Activated CD4-positive, alpha-beta T cell treated with anti-CD3 and anti-CD28 coated beads, Interleukin-2, amount 10 ng/mL, durations not matched to agents 24 days and 14 days (primary cell): ENCODE data around the gene CKMT1A. TPM values are rescaled to one million over a fixed set of nuclear protein-coding genes. Genes with fewer than 3 reads are reported as not detected.
"Not testable (repeated sequence)": the region's sequence is repeated elsewhere in the genome, so short reads cannot be mapped to it uniquely, and the experiment has no call there.

ENCODE experiments used
- DNase-seq: peaks from one replicate; pipeline ENCODE4 v3.0.0; 2022
- H3K27ac Mint-ChIP-seq: one replicate; pipeline ENCODE4 v1.8.0; 2022; ENCODE audit warnings: mild to moderate bottlenecking, mixed read lengths
- H3K27me3 Mint-ChIP-seq: one replicate; pipeline ENCODE4 v1.8.0; 2022; ENCODE audit warnings: mixed read lengths
- H3K36me3 Mint-ChIP-seq: one replicate; pipeline ENCODE4 v1.8.0; 2022; ENCODE audit warnings: low read depth, mild to moderate bottlenecking, mixed read lengths
- H3K4me1 Mint-ChIP-seq: one replicate; pipeline ENCODE4 v1.8.0; 2021; ENCODE audit warnings: mixed read lengths
- H3K4me3 Mint-ChIP-seq: one replicate; pipeline ENCODE4 v1.8.0; 2022; ENCODE audit warnings: mild to moderate bottlenecking, moderate library complexity, mixed read lengths
- H3K9me3 Mint-ChIP-seq: one replicate; pipeline ENCODE4 v1.8.0; 2021; ENCODE audit warnings: mixed read lengths
- intact Hi-C: fragments of 100-400 bp; cut with micrococcal nuclease; formaldehyde crosslinking; loops from one replicate; pipeline ENCODE4 v1.15.1; 2023
- total RNA-seq: library from RNA; stranded (reverse); gene quantifications from 2 replicates; pipeline ENCODE4 v1.2.3, GENCODE V29; 2022

The CKMT1A gene
- 0.28 and 0.66 TPM in 2 replicates for total RNA-seq

DNA sequence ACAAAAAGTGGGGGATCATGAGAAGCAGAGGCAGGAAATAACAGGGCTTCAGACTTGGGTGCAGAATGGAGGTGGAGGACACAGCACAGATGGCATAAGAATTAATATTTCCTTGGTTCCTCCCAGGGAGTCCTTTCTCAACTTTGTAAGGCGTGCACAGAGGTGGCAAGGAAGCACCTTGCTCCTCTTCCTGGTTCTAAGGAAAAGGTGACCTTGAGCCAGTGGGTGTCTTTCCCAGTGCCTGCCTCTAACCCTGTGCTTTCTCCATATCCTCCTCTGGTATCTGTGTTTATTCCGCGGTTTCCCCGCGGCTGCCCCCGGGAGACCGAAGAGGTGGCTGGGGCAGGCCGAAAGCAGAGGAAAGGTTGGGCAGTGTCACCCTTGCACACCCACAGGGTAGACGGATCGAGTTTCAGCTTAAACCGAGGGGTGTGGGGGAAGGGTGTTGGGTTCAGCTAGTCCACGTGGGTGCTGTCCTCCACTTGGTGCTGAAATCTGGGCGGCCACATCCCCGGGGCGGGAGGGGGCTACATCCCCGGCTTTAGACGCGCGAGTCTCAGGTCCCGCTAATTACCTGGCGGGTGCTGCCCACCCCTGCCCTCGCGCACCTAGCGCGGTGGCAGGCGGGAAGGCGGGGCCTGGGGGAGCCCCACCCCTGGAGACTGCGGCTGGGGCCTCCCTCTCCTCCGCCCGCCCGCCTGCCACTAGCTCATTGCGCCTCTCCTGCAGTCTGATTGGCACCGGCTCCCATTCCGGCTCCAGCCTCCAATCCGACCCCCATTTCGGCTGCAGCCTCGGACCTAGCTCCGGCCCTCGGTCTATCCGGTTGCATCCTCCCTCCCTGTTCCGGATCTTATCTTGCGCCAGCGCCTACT is at the start of gene CKMT1A:
Gene CKMT1A (plus strand): TSS at position 712 of the 875 bp plus-strand sequence. CDS start 192 bp downstream, outside the sequence.
- DNase-seq, H3K27me3 Mint-ChIP-seq, H3K36me3 Mint-ChIP-seq, intact Hi-C loops, H3K27ac Mint-ChIP-seq, H3K9me3 Mint-ChIP-seq, H3K4me3 Mint-ChIP-seq, H3K4me1 Mint-ChIP-seq: not testable (repeated sequence)

DNA sequence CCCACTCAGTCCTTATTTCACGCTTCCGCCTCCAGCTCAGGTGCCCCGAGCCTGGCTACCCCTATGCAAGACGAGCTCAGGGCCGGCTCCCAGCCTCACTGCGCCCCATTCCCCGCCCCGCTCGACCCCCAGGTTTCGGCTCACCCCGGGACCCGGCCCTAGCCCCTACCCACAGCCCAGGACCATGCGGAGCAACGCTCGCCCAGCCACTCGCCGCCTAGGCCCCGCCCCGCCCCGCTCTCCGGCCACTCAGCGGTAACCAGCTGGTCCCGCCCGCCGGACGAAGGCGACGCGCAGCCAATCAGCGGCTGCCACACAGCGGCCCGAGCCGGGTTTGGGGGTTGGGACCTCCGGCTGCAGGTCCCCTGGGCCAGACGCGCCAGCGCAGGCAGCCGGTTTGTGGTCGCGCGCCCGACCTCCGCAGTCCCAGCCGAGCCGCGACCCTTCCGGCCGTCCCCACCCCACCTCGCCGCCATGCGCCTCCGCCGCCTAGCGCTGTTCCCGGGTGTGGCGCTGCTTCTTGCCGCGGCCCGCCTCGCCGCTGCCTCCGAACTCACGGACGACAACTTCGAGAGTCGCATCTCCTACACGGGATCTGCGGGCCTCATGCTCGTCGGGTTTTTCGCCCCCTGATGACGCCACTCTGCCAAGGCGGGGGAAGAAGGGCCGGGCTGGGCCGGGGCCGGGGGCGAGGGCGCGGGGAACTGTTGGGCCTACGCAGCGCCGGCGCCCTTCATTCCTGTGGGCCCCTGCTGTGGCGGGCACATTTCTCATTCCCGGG is 44.8 kb upstream of the CKMT1A start, which contains the start of gene CATSPER2:
Gene CATSPER2 (minus strand): TSS at position 196 of the 781 bp plus-strand sequence. CDS start 783 bp downstream, outside the sequence.
- no peak within 1 kb of the TSS for H3K27ac Mint-ChIP-seq
- H3K4me3 Mint-ChIP-seq = no peak within 1 kb of the TSS
- H3K36me3 Mint-ChIP-seq = peaks cover 2% of the 10 kb centered on the region
- DNase-seq = peak; percentile 52
- H3K9me3 Mint-ChIP-seq = no peaks in the 10 kb centered on the region
- H3K4me1 Mint-ChIP-seq = no peaks in the 10 kb centered on the region
- H3K27me3 Mint-ChIP-seq = no peaks in the 10 kb centered on the region
- intact Hi-C loops = no loop called here

DNA sequence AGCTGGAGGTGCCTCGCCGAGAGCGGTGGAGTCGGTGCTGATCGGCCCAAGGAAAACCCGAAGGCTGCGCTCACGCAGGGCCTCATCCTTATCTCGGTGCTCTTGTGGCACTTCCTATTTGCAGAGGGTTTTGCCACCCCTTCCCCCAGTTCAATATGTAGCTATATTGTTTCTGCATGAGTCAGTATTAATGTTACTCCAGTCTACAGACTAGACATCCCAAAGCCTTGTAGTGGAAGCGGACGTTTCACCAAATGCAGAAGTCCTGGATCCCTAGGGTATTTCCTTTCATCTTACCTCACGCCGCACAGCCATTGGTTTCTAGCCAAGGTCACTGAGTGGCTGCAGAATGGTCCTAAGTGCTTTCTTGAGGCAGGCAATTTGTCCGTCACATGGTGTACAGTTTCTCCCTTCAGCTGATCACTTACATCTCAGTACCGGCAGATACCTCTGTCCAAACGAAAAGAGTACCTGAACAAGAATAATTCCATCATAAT is 44.2 kb upstream of the CKMT1A start:
- H3K4me1 Mint-ChIP-seq, DNase-seq, H3K4me3 Mint-ChIP-seq, H3K27me3 Mint-ChIP-seq, H3K27ac Mint-ChIP-seq, H3K36me3 Mint-ChIP-seq, intact Hi-C loops, H3K9me3 Mint-ChIP-seq: not testable (repeated sequence)

DNA sequence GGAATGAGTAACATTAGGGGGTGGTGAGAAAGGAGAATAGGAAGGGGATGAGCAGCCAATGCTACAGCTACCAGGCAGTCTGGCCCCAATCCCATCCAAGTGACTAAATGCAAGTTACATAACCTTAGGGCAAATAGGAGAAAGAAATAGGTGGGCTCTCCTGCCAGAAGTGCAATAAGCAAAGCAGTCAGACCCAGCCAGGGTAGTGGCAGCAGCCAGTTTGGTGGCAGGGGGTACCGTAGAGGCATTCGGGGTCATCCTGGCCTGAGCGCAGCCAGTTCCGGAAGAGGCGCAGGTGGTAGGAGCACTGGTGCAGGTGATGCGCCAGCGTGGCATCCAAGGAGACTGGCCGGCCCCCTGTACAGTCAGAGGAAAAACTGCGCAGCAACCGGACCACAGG is 33.9 kb upstream of the CKMT1A start:
- H3K27me3 Mint-ChIP-seq, H3K4me3 Mint-ChIP-seq, H3K9me3 Mint-ChIP-seq, H3K36me3 Mint-ChIP-seq, H3K27ac Mint-ChIP-seq, H3K4me1 Mint-ChIP-seq, intact Hi-C loops: not testable (repeated sequence)
- peak; percentile 46 for DNase-seq

DNA sequence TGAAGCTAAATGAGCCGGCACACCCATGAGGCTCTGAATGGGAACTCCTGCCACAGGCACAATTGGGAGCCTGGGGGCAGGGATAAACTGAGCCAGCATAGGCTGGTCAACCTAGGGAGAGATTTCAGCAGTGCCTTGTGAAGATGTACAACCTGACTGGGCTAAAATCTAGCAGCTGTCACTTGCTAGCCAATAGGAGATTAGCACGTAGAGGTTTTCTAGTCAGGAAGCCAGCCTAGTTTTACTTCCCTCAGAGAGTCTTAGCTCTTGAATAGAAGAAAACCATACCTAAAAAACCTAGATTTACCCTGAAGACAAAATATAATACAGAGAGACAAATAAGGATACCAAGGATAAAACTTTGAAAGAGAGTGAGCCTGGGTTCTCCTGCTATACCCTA is 31.4 kb upstream of the CKMT1A start:
- H3K4me1 Mint-ChIP-seq, intact Hi-C loops, DNase-seq: not testable (repeated sequence)

DNA sequence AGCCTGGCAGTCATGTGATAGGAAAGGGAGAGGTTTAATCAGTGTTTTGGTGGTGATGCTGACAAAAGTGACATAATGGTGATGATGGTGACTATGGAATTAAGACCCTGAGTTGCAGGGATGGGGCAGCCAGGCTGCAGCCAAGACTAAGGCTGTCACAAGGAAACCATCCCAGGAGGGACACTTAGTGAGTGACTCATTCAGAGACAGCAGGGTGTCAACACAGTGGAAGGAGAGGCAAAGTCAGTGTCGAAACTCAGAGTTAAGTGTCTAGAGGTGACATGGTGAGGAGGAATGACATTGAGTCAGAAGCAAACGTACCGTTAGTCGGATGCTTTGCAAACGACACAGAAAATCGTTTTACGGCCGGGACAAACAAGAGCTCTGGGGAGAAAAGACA is 30.3 kb upstream of the CKMT1A start:
- intact Hi-C loops, H3K4me1 Mint-ChIP-seq: not testable (repeated sequence)

More for the DNA sequence above, 31.4 kb upstream of the CKMT1A start:
- H3K27ac Mint-ChIP-seq, H3K36me3 Mint-ChIP-seq, H3K27me3 Mint-ChIP-seq, H3K9me3 Mint-ChIP-seq, H3K4me3 Mint-ChIP-seq: not testable (repeated sequence)

DNA sequence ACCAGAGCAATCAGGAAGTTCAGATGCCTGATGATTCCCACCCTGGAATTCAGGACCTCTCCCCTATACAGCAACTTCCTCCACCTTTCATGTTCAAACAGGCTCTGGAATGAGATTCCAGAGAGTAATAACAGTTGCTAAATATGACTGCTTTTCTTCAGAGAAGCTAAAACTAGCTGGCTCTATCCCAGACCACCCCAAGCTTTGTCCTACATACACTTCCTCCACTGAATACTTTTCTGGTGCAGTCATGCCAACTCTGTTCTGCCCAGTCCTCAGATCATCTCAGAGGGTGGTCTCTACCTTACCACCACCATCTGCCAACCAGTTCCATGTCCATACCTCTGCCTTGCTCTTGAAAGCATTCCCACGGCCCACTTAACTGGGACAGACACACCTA is 27.5 kb upstream of the CKMT1A start:
- intact Hi-C loops, H3K27me3 Mint-ChIP-seq, H3K27ac Mint-ChIP-seq, H3K9me3 Mint-ChIP-seq, DNase-seq, H3K4me1 Mint-ChIP-seq, H3K36me3 Mint-ChIP-seq, H3K4me3 Mint-ChIP-seq: not testable (repeated sequence)

More for the DNA sequence above, 30.3 kb upstream of the CKMT1A start:
- not testable (repeated sequence) for H3K36me3 Mint-ChIP-seq, H3K9me3 Mint-ChIP-seq, H3K4me3 Mint-ChIP-seq, DNase-seq, H3K27me3 Mint-ChIP-seq, H3K27ac Mint-ChIP-seq

DNA sequence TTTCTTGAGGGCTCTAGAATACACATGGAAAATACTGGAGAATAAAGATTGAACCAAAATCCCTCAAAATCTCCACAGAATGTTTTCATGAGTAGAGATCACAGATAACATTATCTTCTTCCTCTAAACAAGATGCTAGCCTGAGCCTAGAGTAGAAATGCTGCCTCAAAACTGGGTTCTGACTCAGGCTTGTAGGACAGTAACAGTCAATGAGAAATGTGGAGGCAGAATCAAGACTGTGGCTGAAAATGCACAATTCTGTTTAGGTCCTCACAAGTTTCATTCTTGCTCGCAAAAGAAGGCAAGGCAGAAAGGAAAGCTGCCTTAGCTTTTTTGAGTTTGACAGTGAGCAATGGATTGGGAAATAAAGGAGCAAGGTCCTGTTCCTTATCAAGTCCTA is 19.5 kb upstream of the CKMT1A start:
- H3K9me3 Mint-ChIP-seq, DNase-seq, H3K4me1 Mint-ChIP-seq, intact Hi-C loops, H3K27ac Mint-ChIP-seq, H3K36me3 Mint-ChIP-seq, H3K27me3 Mint-ChIP-seq, H3K4me3 Mint-ChIP-seq: not testable (repeated sequence)

DNA sequence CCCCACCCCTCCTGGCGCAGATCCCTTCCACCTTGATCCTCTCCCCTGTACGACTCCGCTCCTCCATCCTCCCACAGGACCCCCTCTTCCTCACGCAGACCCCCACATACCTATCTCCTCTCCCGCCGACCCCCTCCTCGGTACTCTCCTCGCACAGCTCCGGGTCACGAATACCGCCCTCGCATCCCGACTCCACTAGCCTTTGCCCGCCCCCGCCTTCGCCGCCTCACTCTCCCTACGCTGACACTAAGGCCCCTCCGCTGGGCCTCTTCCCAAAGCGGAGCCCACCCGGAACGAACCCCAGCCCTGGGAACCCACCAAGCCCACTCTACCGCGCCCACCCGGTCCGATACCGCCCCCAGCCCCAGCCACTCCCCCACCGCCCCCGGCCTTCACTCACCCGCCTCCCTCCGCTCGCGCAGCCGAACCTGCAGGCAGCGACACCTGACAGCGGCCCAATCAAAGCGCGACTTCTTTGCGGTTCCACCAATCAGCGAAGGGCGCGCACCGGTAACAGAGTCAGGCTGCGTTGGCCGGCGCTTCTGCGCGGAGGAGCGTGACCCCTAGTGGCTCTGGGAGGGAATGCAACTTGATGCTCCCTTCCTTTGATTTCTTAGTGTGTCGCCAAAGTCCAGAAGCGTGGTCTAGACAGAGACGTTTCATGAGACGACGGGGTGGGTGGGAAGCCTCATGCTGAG is 3.9 kb upstream of the CKMT1A start:
- DNase-seq, intact Hi-C loops, H3K36me3 Mint-ChIP-seq, H3K4me1 Mint-ChIP-seq, H3K4me3 Mint-ChIP-seq, H3K27me3 Mint-ChIP-seq, H3K9me3 Mint-ChIP-seq, H3K27ac Mint-ChIP-seq: not testable (repeated sequence)

DNA sequence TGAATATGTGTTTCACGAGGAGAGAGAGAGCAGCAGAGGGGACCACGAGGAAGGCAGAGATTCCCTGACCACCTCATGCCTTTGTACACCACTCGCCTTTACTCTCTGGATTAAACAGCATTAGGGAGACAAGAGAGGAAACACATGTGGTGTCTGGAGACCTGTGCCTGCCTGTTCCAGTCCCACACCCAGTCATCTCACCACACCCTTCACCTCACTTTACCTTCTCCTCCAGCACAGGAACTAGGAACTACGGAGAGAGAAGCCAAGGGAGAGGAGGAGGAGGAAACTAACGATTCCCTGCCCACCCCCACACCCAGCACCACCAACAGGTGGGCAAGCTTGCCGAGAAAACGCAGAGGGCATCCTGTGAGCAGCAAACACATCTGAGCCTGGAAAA is 980 bp upstream of the CKMT1A start:
- DNase-seq, intact Hi-C loops: not testable (repeated sequence)

DNA sequence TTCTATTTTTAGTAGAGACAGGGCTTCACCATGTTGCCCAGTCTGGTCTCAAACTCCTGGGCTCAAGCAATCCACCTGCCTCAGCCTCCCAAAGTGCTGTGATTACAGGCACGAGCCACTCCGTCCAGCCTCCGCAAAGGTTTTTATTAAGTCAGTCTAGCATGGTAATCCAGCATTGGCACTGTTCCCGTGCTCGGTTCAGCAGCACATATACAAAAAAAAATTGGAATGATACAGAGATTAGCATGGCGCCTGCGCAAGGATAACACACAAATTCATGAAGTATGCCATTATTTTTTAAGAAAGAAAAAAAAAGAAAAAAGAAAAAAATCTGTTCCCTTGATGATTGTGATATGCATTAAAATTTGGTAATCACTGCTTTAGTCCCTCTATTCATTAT is 8.5 kb downstream of the CKMT1A start:
- H3K4me1 Mint-ChIP-seq = no peaks in the 10 kb centered on the region
- no peak for DNase-seq
- intact Hi-C loops = no loop called here
- no peak overlapping the region for H3K4me3 Mint-ChIP-seq
- H3K27me3 Mint-ChIP-seq = peaks cover 19% of the 10 kb centered on the region
- H3K27ac Mint-ChIP-seq = no peak overlapping the region
- H3K9me3 Mint-ChIP-seq = no peaks in the 10 kb centered on the region
- H3K36me3 Mint-ChIP-seq = no peaks in the 10 kb centered on the region

More for the DNA sequence above, 980 bp upstream of the CKMT1A start:
- not testable (repeated sequence) for H3K36me3 Mint-ChIP-seq, H3K4me3 Mint-ChIP-seq, H3K4me1 Mint-ChIP-seq, H3K9me3 Mint-ChIP-seq, H3K27me3 Mint-ChIP-seq, H3K27ac Mint-ChIP-seq

DNA sequence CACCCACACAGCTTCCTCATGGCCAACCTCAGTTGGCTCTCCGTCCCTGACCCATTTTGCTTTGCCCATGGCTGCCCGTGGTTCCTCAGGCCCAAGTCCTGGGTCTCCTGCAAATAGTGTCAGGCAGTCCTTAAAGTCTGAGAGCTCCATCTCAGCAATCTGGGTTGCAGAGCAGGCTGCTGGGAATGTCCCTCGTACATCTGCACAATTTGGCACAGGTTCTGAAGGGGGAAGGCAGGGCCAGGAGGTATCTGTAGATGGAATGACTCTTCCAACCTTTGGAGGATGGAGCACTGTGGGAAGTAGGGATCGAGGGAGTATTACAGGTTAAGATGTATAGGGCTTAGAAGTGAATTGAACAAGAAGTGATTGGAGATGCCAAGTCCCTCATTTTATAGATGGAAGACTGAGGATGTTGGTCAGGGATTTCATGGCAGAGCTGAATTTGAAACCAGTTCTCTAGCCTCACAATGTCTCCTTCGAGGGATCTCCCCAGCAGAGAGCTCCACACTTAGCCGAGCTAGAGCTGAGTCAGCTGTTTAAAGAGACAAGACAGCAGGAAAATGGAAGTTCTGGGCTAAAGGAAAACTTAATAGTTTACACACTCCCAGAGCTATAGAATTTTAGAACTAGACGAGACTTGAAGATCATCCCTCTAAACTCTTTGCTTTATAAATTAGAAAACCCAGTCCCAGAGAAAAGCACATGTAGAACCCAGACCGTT is 9.2 kb downstream of the CKMT1A start:
- Mint-ChIP-seq H3K27me3 (peaks cover 15% of the 10 kb centered on the region), H3K36me3 (no peaks in the 10 kb centered on the region), H3K9me3 (no peaks in the 10 kb centered on the region), H3K4me1 (no peaks in the 10 kb centered on the region), H3K27ac (no peak overlapping the region), H3K4me3 (no peak overlapping the region)
- no peak for DNase-seq
- intact Hi-C loops = no loop called here

DNA sequence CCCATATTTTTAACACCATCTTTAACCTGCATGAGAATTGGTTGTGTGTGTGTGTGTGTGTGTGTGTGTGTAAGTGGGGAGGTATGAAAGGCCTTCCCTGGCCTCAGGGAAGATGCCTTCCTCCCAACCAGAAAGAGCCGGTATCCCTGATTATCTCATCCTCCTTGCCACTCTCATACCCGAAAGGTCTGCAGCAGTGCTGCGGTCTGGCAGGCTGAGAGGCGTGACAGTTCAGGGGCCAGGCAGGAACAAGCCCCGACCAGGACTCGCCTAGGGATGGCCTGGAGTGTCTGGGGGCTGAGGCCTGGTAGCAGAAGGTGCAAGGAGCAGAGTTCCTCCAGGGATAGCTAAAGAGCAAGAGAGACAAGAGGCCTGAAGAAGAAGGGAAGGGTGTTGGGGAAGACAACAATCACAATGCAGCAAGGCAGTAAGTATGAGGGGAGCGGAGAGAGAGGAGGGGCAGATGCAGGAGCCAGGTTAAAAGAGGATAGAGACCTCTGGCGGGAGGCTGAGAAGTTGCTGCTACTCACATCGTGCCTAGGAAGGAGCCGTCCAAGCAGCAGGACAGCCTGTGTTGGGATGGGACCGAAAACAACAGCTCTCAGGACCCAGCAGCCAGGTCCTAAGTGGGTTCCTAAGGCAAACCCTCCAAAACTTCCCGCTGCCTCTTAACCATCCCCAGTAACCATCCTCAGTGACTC is 16.9 kb downstream of the CKMT1A start:
- H3K4me1 Mint-ChIP-seq, DNase-seq, H3K9me3 Mint-ChIP-seq, H3K27ac Mint-ChIP-seq, H3K36me3 Mint-ChIP-seq, H3K4me3 Mint-ChIP-seq, intact Hi-C loops, H3K27me3 Mint-ChIP-seq: not testable (repeated sequence)
